Measurements from ENCODE around the gene THSD4. TPM values are rescaled to one million over a fixed set of nuclear protein-coding genes. Genes with fewer than 3 reads are reported as not detected.

The THSD4 gene
- polyA plus RNA-seq, 1 donor from 2014 or later = 0.46 TPM

GRCh38 chr15:71825021-71825730 is 709.9 kb downstream of the THSD4 start:
- Histone ChIP-seq H3K27me3 (ENCODE audit: insufficient read depth, low read depth, low read length) (no peaks in the 10 kb centered on the region), H3K4me3 (ENCODE audit: low read length) (no peak overlapping the region), H4K20me1 (ENCODE audit: insufficient read depth) (no peaks in the 10 kb centered on the region), H3K9me2 (ENCODE audit: insufficient read depth, low read length) (no peaks in the 10 kb centered on the region), H3K9ac (ENCODE audit: low read length) (no peak overlapping the region), H3K79me2 (replicated peaks; ENCODE audit: insufficient read depth, low read length) (no peaks in the 10 kb centered on the region), H2AFZ (ENCODE audit: low read depth, low read length) (no peak overlapping the region), H3F3A (ENCODE audit: insufficient read depth, low read length, poor library complexity, severe bottlenecking) (no peaks in the 10 kb centered on the region), H3K9me3 (ENCODE audit: low read length) (no peaks in the 10 kb centered on the region), H3K36me3 (ENCODE audit: insufficient read depth, low read length) (peaks cover 22% of the 10 kb centered on the region), H3K4me2 (ENCODE audit: low read length) (no peak overlapping the region), H3K27ac (ENCODE audit: low read length) (no peak overlapping the region)
- TF ChIP-seq EZH2 (IDR thresholded peaks at IDR 0.05; ENCODE audit: borderline replicate concordance, insufficient read depth, low read length, poor library complexity, severe bottlenecking) (no peak), TAF1 (IDR thresholded peaks at IDR 0.05; ENCODE audit: low read depth) (no peak), EP300 (conservative IDR thresholded peaks at IDR 0.05; ENCODE audit: poor library complexity, severe bottlenecking) (no peak), POLR2AphosphoS5 (IDR thresholded peaks at IDR 0.05) (no peak), RAD21 (conservative IDR thresholded peaks at IDR 0.05) (no peak), MXI1 (conservative IDR thresholded peaks at IDR 0.05; ENCODE audit: poor library complexity, severe bottlenecking) (no peak), SMC3 (conservative IDR thresholded peaks at IDR 0.05; ENCODE audit: poor library complexity) (no peak)
- TF ChIP-seq, protein P1, sequence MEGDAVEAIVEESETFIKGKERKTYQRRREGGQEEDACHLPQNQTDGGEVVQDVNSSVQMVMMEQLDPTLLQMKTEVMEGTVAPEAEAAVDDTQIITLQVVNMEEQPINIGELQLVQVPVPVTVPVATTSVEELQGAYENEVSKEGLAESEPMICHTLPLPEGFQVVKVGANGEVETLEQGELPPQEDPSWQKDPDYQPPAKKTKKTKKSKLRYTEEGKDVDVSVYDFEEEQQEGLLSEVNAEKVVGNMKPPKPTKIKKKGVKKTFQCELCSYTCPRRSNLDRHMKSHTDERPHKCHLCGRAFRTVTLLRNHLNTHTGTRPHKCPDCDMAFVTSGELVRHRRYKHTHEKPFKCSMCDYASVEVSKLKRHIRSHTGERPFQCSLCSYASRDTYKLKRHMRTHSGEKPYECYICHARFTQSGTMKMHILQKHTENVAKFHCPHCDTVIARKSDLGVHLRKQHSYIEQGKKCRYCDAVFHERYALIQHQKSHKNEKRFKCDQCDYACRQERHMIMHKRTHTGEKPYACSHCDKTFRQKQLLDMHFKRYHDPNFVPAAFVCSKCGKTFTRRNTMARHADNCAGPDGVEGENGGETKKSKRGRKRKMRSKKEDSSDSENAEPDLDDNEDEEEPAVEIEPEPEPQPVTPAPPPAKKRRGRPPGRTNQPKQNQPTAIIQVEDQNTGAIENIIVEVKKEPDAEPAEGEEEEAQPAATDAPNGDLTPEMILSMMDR (IDR thresholded peaks at IDR 0.05; ENCODE audit: poor library complexity, severe bottlenecking) = no peak
- TF ChIP-seq, protein P2, sequence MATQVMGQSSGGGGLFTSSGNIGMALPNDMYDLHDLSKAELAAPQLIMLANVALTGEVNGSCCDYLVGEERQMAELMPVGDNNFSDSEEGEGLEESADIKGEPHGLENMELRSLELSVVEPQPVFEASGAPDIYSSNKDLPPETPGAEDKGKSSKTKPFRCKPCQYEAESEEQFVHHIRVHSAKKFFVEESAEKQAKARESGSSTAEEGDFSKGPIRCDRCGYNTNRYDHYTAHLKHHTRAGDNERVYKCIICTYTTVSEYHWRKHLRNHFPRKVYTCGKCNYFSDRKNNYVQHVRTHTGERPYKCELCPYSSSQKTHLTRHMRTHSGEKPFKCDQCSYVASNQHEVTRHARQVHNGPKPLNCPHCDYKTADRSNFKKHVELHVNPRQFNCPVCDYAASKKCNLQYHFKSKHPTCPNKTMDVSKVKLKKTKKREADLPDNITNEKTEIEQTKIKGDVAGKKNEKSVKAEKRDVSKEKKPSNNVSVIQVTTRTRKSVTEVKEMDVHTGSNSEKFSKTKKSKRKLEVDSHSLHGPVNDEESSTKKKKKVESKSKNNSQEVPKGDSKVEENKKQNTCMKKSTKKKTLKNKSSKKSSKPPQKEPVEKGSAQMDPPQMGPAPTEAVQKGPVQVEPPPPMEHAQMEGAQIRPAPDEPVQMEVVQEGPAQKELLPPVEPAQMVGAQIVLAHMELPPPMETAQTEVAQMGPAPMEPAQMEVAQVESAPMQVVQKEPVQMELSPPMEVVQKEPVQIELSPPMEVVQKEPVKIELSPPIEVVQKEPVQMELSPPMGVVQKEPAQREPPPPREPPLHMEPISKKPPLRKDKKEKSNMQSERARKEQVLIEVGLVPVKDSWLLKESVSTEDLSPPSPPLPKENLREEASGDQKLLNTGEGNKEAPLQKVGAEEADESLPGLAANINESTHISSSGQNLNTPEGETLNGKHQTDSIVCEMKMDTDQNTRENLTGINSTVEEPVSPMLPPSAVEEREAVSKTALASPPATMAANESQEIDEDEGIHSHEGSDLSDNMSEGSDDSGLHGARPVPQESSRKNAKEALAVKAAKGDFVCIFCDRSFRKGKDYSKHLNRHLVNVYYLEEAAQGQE (IDR thresholded peaks at IDR 0.05; ENCODE audit: borderline replicate concordance) = no peak

GRCh38 chr15:71826196-71826595 is 710.9 kb downstream of the THSD4 start:
- H3K4me2 ChIP-seq (ENCODE audit: low read length) = no peak overlapping the region
- no peaks in the 10 kb centered on the region for H3F3A ChIP-seq (ENCODE audit: insufficient read depth, low read length, poor library complexity, severe bottlenecking)
- TF ChIP-seq, protein P2 (IDR thresholded peaks at IDR 0.05; ENCODE audit: borderline replicate concordance) = no peak
- TF ChIP-seq, protein P1 (IDR thresholded peaks at IDR 0.05; ENCODE audit: poor library complexity, severe bottlenecking) = no peak
- TF ChIP-seq RAD21 (conservative IDR thresholded peaks at IDR 0.05) = no peak
- no peak for TF ChIP-seq POLR2AphosphoS5 (IDR thresholded peaks at IDR 0.05)
- no peak for TF ChIP-seq MXI1 (conservative IDR thresholded peaks at IDR 0.05; ENCODE audit: poor library complexity, severe bottlenecking)
- TF ChIP-seq TAF1 (IDR thresholded peaks at IDR 0.05; ENCODE audit: low read depth) = no peak
- H3K79me2 ChIP-seq (replicated peaks; ENCODE audit: insufficient read depth, low read length) = no peaks in the 10 kb centered on the region
- H3K9me2 ChIP-seq (ENCODE audit: insufficient read depth, low read length) = no peaks in the 10 kb centered on the region
- peaks cover 22% of the 10 kb centered on the region for H3K36me3 ChIP-seq (ENCODE audit: insufficient read depth, low read length)
- no peak overlapping the region for H3K4me3 ChIP-seq (ENCODE audit: low read length)
- H2AFZ ChIP-seq (ENCODE audit: low read depth, low read length) = no peak overlapping the region
- no peaks in the 10 kb centered on the region for H3K27me3 ChIP-seq (ENCODE audit: insufficient read depth, low read depth, low read length)
- no peaks in the 10 kb centered on the region for H4K20me1 ChIP-seq (ENCODE audit: insufficient read depth)
- H3K9ac ChIP-seq (ENCODE audit: low read length) = no peak overlapping the region
- no peak overlapping the region for H3K27ac ChIP-seq (ENCODE audit: low read length)
- no peaks in the 10 kb centered on the region for H3K9me3 ChIP-seq (ENCODE audit: low read length)

Data from neural cell (in vitro differentiated cells).